HK-2 (cell line): ENCODE data around the gene RASGRF2.

Source experiments
- DNase-seq: peaks from one replicate; pipeline ENCODE4 v3.0.0-alpha.2; 2018; ENCODE audit not compliant: unreplicated experiment

Gene RASGRF2

DNA sequence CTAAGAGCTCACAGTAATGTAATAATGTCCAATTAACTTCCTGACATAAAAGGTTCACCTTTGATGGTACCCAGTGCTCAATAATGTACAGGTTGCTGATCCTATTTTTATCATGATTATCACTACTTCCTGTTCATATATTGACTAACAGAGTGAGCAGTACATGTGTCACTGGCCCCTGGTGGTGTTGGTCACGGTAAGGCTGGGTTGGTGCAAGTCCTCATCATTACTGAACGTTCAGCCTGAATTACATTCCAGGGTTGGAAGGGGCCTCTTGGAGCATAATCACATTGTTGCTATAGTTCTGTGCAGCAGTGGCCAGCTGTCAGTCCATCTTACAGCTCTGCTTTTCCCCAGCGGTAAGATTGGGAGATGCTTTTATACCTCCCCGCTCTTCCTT is 248.7 kb downstream of the RASGRF2 start:
- no peak for DNase-seq

DNA sequence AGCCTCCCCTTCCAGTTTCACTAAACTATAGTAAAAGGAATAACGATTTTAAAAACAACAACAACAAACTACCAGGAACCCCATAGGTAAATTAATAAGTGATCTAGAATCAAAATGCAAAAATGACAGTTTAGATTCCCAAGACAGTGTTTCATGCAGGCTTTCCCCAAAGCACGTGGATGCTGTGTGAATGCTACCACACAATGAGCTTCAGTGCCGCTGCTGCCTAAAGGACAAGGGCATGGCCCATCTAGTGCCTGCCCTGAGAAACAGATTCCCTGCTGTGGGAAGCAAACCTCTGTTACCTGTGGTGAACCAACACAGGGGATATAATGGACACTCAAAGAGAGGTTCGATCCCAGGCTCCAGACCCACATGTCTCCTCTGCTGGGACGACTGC is 249.2 kb downstream of the RASGRF2 start:
- DNase-seq, result no peak

DNA sequence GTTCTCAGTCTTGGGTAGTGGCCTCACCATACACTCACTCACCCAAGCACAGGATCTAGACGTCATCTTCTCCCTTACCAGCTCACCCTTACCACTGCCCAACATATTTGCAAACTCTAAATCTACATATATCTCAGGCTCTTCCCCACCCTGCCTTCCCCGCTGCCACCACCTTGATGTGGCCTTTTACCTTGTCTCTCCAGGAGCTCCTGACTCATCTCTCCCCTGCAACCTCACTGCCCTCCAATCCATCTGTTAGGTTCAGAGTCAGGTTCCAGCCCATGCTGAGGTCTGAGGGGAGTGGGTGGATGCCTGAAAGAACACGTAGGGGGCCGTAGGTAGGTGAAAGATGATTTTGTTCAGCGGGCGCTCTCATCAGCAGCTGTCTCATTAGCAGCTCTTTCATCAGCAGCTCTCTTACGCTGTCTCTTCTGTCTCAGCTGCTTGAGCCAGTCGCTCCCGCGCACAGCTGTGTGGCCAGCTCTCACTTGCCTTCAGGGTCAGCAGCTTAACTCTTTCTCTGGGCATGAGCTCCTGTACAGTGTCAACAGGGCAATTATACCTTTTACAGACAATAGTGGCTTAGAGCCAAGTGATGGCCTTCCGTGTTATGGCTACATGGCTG is 249.8 kb downstream of the RASGRF2 start:
- DNase-seq, result no peak

DNA sequence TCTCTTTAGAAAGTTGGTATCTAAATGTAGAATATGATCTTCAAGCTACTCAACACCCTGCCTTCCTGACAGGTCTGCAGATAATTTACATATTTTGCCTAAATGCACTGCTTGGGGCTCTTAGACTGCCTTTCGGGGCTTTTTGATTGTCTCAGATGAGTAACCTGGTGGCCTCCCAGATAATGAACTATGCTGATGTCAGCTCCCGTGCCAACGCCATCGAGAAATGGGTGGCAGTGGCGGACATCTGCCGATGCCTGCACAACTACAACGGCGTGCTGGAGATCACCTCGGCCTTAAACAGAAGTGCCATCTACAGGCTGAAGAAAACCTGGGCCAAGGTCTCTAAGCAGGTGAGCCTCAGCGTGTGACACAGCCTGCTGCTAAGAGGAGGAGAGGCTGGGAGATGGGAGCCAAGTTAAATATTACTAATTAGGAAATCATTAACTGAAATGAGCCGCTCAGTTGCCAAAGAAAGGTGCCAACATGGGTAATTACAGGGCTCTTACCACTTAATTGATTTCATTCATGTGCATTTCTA is 252.1 kb downstream of the RASGRF2 start:
- peak; percentile 8 for DNase-seq

DNA sequence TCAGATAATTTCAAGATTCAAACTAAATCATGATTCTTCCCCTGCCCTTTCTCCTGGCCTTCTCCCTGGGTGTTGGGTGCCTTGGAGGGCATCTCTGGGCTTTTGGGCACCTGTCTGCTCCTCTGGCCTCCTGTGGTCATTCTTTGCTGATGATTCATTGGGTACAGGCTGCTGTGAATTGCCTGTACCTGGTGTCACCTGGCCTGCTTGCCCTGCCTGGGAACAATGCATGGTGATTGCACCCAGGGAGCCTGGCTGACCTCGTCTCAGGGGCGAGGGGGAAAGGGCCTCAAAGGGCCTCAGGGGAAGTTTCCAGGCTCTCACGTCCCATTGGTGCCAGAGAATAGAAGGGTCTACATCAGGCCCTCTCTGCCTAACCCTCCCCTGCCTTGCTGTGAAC is 252.9 kb downstream of the RASGRF2 start:
- no peak for DNase-seq

DNA sequence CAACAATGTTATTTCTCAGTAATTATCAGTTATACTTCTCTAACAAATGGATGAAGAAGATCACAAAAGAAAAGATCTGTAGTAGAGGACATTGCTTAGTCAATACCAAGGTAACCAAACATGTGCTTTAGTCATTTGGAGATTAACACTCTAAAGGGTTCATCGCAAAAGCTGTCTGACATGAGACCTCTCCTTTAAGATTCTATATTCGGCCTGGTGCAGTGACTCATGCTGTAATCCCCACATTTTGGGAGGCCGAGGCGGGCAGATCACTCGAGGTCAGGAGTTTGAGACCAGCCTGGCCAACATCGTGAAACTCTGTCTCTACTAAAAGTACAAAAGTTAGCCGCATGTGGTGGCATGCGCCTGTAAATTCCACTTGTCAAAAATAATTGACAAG is 254.7 kb downstream of the RASGRF2 start:
- DNase-seq, result no peak

DNA sequence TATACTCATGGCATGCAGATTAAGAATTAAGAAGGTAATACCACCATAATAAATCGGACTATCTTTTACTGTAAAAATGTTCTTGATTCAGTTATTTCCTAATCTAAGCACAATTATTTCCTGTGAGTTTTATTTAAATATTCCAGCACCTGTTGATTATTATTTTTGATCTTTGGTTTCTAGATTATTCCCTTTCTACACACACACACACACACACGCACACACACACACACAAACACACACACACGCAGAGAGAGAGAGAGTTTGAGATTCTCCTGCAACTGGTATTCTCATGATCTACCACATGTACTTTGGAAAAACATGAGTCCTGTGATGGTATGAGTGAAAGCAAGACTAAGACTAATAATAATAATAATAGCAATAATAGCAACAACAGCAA is 256.0 kb downstream of the RASGRF2 start:
- DNase-seq, result no peak

DNA sequence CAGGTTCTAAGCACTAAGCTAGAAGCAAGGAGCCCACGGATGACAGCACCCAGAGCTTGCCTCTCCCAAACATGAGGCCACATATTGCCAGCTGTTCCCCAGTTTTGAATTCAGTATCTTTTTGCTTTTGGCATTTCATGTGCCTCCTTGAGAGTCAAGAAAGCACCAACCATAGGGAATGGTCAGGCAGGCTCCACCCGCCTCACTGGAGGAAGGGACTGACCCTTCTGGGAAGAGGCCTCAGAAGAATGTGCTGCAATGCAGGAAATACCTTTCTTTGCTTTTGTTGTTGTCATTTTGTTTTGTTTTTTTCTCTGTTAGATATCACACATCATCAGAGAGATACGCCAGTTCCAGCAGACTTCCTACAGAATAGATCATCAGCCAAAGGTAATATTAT is 259.2 kb downstream of the RASGRF2 start:
- no peak for DNase-seq

DNA sequence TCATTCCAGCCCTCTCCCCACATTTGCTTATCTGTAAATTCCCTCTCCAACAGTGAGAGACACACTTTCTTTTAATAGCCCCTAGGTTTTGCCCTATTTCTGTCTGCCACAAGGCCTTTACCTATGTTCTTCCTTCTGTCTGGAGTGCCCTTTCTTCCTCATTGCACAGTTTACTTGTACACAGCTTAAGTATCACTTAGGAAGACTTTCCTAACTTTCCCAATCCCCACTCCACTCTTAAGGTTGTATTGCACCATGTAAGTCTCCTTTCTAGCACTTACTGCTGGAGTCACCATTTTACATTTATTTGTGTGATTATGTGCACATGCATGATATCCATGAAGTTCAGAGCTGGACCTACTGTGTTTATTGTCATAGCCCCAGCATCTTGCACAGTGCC is 262.1 kb downstream of the RASGRF2 start:
- DNase-seq, result no peak

DNA sequence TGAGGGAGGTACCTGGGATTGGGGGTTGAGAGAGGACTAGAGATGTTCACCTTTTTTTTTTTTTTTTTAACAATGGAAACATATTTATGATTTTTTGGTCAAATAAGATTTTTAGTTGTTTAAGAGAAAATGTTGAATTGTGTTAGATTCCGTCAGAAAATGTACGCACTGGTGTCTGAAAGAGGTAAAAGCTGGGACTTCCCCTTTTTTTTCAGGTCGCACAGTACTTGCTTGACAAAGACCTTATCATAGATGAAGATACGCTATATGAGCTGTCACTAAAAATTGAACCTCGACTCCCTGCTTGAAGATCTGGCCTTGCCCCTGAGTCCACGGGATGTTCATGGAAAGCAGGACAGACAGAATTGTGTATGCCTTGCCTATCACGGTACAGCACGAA is 265.3 kb downstream of the RASGRF2 start:
- DNase-seq, result no peak

DNA sequence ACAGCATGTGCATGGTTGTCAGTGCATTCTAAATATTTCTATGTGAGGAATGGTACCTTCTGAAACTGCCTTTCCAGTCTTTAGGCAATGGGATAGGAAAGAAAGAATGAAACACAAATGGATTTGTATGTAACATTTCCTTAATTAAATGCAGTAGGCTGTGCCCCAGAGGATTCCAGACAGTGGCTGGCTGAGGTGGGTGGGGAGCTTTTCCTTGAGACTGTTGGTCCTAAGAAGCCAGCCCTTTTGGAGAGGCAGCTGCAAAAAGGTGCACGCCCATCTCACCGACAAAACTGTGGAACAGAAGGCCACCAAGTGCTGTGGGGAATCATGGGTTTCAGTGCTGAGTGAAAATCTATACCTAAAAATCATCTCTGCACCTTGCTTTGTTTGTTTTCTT is 266.1 kb downstream of the RASGRF2 start:
- no peak for DNase-seq

DNA sequence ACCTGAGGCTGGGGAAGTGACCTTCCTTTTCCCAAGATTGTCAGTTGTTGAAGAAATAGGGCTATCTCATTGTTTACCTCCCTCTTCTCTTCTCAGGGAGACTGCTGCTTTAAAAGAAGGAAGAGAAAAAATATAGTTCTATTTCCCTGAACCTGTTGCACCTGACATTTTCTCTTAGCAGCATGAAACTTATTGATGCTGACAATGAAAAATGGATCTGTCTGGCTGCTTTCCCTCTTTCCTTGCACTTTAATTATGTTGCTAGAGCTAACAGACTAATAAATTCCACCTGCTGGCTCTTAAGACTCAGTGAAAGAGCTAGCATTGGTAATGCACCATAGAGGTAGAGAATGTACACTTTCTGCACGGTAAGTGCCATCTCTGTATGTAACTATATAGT is 266.8 kb downstream of the RASGRF2 start:
- DNase-seq, result no peak

DNA sequence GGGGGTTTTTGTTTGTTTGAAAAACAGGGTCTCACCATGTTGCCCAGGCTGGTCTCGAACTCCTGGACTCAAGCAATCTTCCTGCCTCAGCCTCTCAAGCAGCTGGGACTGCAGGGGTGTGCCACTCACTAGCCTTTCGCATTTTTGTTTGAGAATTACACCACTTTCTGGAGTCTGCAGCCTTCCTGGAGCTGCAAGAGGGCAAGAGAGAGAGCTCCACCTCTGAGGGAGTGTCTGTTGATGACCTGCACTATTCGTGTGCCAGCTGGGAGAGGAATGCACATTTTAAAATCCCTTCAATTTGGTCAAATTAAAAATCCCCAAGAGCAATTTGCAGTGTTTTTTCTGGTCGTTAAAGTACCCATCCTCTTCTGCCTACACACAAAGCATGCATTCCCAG is 267.9 kb downstream of the RASGRF2 start:
- no peak for DNase-seq

DNA sequence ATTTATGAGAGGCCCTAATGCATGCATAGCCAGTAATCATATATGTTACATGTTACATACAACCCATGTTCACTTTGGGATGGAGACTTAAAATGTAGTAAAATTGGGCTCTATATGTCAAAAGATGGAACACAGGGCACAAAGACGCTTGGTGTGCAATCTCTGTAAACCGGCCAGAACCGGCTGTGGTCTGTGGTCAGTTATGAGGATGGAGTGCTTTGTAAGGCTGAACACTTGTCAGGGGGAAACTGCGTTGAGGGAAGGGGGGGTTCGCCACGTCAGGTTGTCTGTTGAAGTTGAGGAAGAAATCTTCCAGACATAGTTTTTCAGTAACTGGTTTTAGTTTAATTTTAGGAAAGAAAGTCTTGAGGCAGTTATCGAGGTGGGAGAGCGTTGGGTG is 270.3 kb downstream of the RASGRF2 start:
- no peak for DNase-seq

DNA sequence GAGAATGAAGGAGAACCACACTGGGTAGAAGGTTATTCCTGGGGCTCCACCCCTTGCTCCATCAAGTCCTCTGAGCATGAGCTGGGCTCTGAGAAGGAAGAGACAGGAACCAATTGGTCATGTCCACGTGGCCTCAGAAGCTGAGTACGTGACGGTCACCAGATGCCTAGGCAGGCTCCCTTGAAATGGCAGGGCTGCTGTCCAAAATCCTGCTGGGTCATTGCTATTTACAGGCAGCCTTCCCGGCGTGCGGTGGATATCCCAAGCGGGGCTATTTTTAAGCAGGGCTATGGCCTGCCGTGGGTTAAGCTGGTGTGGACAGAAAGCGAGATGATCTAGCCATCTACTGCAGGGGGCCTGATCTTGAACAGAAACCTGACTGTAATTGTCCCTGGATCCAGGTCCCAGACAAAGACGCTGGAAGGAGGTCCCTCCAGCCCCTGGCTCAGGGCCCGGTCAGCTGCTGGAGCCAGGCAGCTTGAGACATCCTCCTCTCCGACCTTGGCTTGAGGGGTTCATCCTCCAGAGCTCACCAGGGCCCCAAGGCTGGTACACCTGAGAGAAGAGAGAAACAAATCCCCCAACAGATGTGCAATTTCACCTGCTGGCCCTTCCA is 272.4 kb downstream of the RASGRF2 start:
- no peak for DNase-seq

DNA sequence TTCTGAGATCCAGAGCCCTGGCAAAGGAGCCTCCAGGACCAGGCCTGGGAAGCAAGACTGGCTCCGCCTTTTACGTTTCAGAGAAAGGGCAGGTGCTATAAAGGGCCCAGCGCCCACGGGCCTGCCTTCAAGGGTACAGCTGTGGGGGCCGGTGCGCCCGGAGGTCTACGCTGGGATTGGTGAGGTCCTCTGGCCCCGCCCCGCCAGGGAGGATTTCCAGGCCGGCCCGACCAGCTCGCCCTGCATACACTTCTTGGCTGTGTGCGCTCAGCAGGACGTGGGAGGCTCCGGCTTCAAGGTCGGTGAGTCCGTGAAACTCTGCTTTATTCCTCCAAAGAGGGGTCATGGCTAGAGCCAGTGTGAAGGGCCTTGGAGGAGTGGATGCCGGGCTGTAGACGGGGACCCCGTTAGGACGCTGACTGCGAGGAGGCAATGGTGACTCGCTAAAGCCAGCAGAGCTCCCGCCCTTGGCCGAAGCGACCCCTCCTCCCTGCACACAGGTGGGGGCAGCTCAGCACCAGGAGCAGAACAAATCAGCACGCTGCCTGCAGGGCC is 273.0 kb downstream of the RASGRF2 start, which contains the start of gene CKMT2:
CKMT2 (plus strand) TSS at position 243 of the 555 bp plus-strand sequence. CDS start 17,811 bp downstream, outside the sequence.
- DNase-seq, result no peak

DNA sequence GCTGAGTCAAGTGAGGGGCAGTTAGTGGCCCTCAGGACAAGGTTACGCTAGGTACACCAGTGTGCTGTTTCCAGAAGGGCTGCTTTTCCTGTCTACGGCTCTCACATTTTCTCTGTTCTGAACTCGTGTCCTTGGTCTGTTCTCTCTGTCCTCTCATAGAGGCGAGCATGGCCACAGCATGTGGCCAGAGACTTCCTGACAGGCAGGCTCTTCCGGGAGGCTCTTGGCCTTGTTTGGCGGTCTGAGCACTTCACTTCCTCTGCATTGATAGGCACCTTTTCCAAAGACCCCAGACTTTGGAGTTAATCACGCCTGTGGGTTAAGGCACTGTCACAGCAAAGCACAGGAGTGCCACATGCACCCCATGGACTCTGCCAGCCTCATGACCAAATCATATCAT is 274.1 kb downstream of the RASGRF2 start:
- no peak for DNase-seq

DNA sequence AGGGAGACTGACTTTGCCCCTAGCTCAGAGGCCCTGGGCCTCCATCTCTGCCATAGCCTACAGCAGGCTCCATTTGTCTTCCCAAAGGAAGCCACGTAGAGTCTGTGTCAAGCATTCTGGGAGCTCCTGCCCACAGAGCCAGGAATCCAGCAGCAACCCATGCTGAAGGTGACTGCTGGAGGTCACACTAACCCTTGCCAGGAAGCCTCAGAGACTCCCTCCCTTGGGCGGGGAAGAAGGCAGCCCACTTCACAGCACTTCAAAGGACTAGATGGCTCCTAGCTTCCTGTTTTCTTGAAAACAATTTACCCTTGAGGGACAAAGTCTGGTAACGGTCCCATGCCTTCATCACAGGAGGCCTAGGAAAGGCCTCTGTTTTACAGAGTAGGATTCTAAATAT is 274.6 kb downstream of the RASGRF2 start:
- no peak for DNase-seq

DNA sequence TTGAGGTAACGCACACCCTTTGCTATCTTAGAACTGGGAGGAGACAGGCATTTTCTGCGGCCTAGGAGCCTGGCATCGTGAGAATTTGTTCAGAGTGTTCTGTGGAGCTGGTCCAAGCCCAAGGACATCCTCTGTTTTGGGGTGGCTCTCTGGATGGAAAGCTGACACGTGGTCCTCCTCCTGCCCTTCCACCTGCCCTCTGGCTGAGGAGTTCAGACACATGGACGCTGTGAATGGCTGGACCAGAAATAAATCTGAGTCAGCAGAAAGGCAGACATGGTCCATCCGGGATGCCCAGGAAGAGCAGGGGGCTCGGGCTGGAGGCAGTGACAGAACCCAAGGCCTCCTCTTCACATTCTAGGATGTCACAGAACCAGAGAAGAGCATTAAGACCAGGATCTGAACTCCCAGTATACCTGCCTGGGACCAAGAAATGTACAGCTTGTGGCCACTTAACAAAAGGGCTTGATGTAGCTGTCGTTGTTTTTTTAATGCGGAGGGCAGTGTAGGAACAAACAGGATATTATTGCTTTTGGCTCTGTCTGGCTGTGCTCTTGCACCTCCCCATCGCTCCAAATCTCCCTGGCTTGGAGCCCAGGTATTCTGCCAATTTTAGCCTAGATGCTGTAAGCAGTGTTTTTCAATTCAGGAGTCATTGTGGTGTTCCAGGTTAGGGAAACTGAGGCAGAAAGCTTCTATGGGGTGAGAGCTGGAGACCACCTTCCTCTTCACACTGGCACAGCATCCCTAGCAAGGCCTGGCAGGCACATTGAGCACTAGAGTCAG is 275.3 kb downstream of the RASGRF2 start:
- DNase-seq, result no peak

DNA sequence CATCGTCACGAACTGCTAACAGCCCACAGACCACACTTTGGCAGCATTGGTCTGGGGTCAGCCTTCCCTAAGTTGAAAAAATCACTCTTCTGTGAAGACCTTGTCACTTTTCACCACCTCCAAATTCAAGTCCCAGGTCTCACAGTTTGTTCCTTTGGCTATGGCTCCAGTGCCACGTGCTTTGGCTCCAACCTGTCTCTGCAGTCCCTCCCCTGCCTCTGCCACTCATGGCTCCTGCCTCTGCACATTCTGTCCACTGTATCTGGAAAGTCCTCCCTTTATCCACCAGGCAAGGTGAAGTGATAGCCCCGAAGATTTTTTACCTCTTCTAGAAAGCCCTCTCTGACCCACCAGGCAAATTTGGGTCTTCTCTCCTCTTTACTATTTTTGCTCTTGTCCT is 278.3 kb downstream of the RASGRF2 start:
- no peak for DNase-seq

DNA sequence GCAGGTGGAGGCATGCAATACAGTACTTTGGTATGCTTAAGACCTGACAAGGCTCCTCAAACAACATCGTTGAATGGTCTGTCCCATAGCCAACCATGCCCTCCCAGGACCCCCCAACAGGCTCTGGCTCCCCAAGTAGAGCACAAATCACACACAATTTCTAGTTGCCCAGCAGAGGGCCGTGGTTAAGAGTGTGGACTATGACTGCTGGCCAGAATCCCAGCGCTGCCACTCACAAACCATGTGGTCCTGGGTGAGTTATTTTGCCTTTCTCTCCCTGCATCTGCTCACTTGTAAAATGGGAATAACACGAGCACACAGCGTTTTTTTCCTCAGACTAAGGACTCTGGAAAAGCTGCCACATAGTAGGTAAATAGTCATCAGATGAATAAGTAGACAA is 279.4 kb downstream of the RASGRF2 start:
- DNase-seq, result no peak

DNA sequence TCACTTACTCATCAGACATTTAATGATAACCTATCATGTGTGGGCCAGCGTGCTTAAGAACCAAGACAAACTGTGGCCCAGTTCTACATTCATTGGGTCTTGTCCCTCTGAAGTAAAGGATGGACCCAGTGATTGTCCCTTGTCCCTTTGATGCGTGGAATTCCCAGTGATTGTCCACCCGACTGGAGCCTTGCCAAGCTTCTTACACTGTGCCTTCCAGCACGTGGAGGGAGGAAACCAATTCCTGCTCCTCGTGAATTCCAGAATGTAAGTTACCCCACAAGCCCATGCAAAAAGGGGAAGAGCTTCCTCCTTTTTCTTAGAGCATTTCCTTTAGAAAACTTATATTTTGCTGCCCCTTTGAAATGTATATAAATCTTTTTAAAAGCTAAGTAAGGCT is 280.8 kb downstream of the RASGRF2 start:
- DNase-seq, result no peak
